Right cardiac atrium (tissue), 5 donors: ENCODE data around the gene STX1A. TPM values are rescaled to one million over a fixed set of nuclear protein-coding genes. Genes with fewer than 3 reads are reported as not detected.

Experiments used
- ATAC-seq, 2 donors: fragments of 200-7000 bp; cut with Tn5 transposase; one replicate each; pipeline versions ENCODE4 v1.8.0 to v1.9.1; 2020; ENCODE audit warnings: moderate library complexity in 2 of 2, mild to moderate bottlenecking in 1 of 2
- DNase-seq, 3 donors: peaks; one replicate each; pipeline ENCODE4 v3.0.0-alpha.2; 2020
- H3K27ac ChIP-seq: one replicate; pipeline ENCODE4 v1.5.1; 2013; ENCODE audit warnings: mild to moderate bottlenecking, low read length, control low read depth, moderate library complexity
- H3K27me3 ChIP-seq: one replicate; pipeline ENCODE4 v1.6.1; 2013; ENCODE audit not compliant: control insufficient read depth, insufficient read depth
- H3K4me1 ChIP-seq: one replicate; pipeline ENCODE4 v1.6.1; 2013; ENCODE audit warnings: low read length; ENCODE audit not compliant: control insufficient read depth, insufficient read depth
- H3K4me3 ChIP-seq: one replicate; pipeline ENCODE4 v1.5.1; 2013; ENCODE audit warnings: low read length, control low read depth
- H3K9me3 ChIP-seq: one replicate; pipeline ENCODE4 v1.6.1; 2013; ENCODE audit warnings: low read length; ENCODE audit not compliant: control insufficient read depth
- WGBS: extraction: QIAGEN DNeasy Blood & Tissue Kit; methylation state at CpG from one replicate; pipeline ENCODE4 v1.1.7; 2013; 5-methylcytosine and 5-hydroxymethylcytosine counted together
- intact Hi-C, 4 donors: fragments of 100-400 bp; cut with DNase I; formaldehyde crosslinking; loops; one replicate each; pipeline versions ENCODE4 v1.11.0 to v1.14.0; 2022 to 2023
- long read RNA-seq, 4 donors: library from polyadenylated mRNA; unstranded; transcript quantifications; one replicate each; pipeline ENCODE4 v2.0.0, GENCODE V29; 2020 to 2021
- polyA plus RNA-seq: library from polyadenylated mRNA; stranded (reverse); fragments of 200-250 nt; gene quantifications from one replicate; pipeline ENCODE4 v1.2.3, GENCODE V29; 2013
- total RNA-seq, 4 donors: library from RNA; stranded (reverse); fragmentation: NEBNext Ultra II Directional; extraction: Animal tissue kit (Norgen Biotek cat#: 25700); gene quantifications; one replicate each; pipeline ENCODE4 v1.2.1, GENCODE V29; 2021
- donor health status: healthy with polysubstance abuse.
- donor health status: DM: no; HTN: yes; CAD: no.
- donor health status: DM: no; HTN: no; CAD: no.
- donor health status: DM: no; HTN: yes; CAD: no; lungs with severe emphysema.
- donor health status: DM: yes; HTN: yes; CAD: no.

STX1A gene
- total RNA-seq (1 to 10 TPM; 1.7 to 3.1 (median 2.3) TPM), polyA plus RNA-seq (1.8 TPM)
- long read RNA-seq, donor 1, partial matches to known transcripts = 2 of 5 reads
- long read RNA-seq, donor 1, other reads (novel, unspliced or antisense) = 3 of 5 reads
- long read RNA-seq, donor 2, partial matches to known transcripts = 1 of 3 reads
- long read RNA-seq, donor 2, other reads (novel, unspliced or antisense) = 2 of 3 reads
- long read RNA-seq, donor 3 = 0 reads
- long read RNA-seq, donor 4, partial matches to known transcripts = 0 of 2 reads
- long read RNA-seq, donor 4, other reads (novel, unspliced or antisense) = 2 of 2 reads

DNA sequence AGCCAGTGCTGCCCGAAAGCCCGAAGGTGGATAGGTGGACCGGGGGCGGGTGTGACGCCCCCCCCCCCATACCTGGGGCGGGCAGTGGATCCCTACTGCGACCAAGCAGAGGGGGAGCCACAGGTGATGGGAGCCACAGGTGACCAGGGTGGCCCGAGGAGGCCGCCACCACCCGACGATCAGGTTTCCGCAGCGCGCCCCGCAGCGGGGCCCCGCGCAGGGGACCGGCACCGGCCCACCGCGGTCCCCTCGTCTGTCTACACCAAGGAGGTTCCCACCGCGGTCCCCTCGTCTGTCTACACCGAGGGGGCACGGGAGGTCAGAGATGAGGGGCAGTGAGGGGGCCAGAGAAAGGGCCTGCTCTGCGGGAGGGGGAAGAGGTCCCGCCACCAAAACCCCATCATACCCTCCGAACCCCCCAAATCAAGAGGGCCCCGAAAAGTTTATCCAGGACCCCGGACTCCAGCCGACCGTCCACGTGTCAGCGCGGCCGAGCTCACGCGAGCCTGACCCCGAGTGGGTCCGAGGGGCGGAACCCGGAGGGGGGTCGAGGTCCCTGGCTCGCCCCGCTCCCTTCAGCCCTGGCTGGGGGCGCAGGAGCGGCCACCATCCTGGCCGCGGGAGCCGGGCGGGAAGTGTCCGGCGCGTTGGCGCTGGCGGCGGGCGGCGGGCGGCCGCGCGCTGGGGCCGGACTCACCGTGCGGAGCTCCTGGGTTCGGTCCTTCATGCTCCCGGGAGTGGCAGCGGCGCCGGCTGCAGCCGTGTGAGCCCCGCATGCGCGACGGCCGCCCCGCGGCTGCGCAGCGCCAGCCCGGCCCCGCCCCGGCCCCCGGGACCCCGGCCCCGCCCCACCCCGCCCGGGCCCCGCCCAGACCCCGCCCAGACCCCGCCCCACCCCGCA is at the start of gene STX1A:
Gene STX1A, minus strand, starts transcription at position 765 of the 901 bp plus-strand sequence. Its CDS starts 38 bp downstream, at position 727.
- DNase-seq (peak; percentile 77 to 91 (median 89)), ATAC-seq (peak; percentile 78 to 86)
- H3K4me1 ChIP-seq = no peaks in the 10 kb centered on the region
- no peaks in the 10 kb centered on the region for H3K9me3 ChIP-seq
- H3K4me3 ChIP-seq = peak within 1 kb of the TSS; percentile 83
- no peaks in the 10 kb centered on the region for H3K27me3 ChIP-seq
- WGBS = 1% methylated on average over 96 of the region's 96 CpGs
- intact Hi-C loops = no loop called here
- H3K27ac ChIP-seq = no peak within 1 kb of the TSS

DNA sequence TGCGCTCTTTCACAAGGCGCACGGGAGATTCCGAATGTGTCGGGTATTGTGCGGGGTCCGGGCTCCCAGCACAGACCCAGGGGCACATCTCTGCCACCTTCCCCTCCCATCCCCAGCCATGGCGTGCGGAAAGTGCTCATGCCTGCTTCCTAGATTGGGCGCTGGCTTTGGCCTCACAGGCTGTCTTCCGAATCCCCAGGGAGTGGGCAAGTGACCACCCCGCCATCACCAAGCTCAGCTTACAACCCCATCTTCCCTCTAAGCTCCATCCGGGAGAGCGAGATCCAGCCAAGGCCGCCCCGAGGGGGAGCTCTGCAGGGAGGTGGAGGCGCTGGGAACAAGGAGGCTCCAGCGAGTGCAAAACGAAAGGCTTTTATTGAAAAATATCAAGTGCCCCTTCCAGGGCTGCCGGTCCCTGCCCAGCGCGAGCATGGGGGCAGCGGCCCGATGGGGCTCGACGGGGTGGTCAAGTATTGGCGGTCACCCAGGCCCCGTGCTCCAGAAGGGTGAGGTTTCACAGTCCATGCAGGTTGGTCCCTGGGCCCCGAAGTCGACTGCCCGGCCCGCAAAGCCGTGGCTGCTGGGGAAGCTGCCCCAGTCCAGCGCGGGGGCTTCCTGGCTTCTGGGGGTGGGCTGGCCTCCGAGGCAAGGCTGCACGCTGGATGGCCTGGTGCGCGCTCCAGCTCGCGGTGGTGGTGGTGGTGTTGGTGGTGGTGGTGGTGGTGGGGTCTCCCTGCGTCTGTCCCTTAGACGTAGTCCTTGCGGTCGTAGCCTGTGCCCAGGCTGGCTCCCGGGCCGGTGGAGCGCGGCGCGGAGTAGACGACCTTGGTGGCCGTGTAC is 49.4 kb upstream of the STX1A start:
- Histone ChIP-seq H3K4me3 (no peak overlapping the region), H3K9me3 (no peaks in the 10 kb centered on the region), H3K27ac (no peak overlapping the region), H3K27me3 (no peaks in the 10 kb centered on the region), H3K4me1 (no peaks in the 10 kb centered on the region)
- ATAC-seq = no peak
- 26% methylated on average over 53 of the region's 53 CpGs for WGBS
- no peak for DNase-seq
- intact Hi-C loops = no loop called here

DNA sequence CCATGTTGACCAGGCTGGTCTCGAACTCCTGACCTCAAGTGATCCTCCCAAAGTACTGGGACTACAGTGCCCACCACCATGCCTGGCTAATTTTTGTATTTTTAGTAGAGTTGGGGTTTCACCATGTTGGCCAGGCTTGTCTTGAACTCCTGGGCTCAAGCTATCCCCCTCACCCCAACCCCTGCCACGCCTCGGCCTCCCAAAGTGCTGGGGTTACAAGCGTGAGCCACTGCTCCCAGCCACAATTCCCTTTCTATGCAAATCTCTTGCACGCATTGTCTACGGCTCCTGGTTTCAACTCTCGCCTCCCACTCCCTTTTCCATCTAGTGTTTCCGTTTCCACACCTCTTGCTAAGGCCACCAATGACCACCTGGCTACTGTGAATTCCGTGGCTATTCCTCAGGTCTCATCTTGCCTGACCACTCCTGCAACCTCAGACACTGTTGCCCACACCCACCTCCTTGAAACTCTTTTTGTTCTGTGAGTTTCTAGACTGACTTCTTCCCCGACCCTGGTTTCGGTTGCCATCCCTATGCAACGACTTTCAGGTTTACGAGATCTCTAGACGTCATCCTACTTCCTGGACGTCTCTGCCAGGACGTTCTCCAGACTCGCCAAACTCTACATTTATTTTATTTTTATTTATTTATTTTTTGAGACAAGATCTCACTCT is 47.2 kb upstream of the STX1A start:
- no peak for DNase-seq
- no peak overlapping the region for H3K27ac ChIP-seq
- intact Hi-C loops = no loop called here
- 82% methylated on average over 17 of the region's 17 CpGs for WGBS
- no peak for ATAC-seq
- no peaks in the 10 kb centered on the region for H3K9me3 ChIP-seq
- H3K4me1 ChIP-seq = no peaks in the 10 kb centered on the region
- H3K27me3 ChIP-seq = no peaks in the 10 kb centered on the region
- H3K4me3 ChIP-seq = no peak overlapping the region

DNA sequence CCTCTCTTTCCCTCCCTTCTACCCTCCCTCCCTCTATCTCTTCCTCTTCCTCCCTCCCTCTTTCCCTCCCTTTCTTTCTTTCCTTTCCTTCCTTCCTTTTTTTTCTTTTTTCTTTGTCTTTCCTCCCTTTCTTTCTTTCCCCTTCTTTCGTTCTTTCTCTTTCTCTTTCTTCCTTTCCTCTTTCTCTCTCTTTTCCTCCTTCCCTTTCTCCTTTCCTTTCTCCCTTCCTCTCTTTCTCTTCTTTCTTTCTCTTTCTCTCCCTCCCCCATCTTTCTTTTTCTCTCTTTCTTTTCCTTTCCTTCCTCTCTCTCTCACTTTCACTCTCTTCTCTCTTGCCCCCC is 43.2 kb upstream of the STX1A start:
- WGBS = 67% methylated on average over 1 of the region's 1 CpG

DNA sequence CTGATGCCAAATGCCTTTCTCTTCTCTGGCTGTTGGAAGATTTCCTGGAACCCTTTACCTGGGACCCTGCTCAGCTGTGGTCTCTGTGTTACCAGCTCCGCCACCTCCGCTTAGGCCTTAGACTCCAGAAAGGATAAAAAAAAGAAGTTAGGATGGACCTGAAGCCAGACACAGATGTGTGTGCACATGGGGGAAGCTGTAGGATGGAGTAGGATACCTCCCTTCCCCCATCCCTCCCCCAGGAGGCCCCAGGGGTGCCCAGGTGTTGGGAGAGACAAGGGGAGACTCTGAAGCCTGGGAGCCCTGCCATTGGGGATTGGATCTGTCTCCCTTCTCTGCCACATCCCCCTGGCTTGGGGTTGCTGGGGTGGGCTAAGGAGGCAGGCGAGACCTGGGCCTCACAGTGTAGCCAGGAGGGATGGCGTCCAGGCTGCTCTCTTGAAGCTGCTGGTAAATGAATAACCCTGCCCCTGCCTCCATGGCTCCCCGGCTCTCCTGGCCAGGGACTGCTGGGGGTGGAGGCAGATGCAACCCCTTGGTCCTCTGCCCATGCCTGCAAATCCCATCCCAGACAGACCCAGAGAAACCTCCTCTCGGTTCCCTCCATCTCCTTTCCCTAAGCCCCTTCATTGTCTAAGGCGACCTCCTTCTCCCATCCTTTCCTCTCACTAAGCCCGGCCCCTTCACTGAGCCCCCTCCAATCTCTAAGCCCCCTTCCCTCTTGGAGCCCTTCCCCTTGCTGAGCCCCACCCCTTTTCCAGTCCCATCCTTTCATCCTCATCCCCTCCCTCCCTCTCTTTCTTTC is 42.6 kb upstream of the STX1A start:
- Histone ChIP-seq H3K4me1 (no peaks in the 10 kb centered on the region), H3K9me3 (no peaks in the 10 kb centered on the region), H3K27me3 (no peaks in the 10 kb centered on the region), H3K4me3 (no peak overlapping the region), H3K27ac (no peak overlapping the region)
- peak in 1 of 2 donors; percentile 36 for ATAC-seq
- whole genome bisulfite sequencing = 56% methylated on average over 8 of the region's 8 CpGs
- DNase-seq = no peak
- intact Hi-C loops = no loop called here

More for the DNA sequence above, 43.2 kb upstream of the STX1A start:
- Histone ChIP-seq H3K4me3 (no peak overlapping the region), H3K9me3 (no peaks in the 10 kb centered on the region), H3K4me1 (no peaks in the 10 kb centered on the region), H3K27me3 (no peaks in the 10 kb centered on the region), H3K27ac (no peak overlapping the region)
- DNase-seq (no peak), ATAC-seq (no peak)
- intact Hi-C loops = no loop called here

DNA sequence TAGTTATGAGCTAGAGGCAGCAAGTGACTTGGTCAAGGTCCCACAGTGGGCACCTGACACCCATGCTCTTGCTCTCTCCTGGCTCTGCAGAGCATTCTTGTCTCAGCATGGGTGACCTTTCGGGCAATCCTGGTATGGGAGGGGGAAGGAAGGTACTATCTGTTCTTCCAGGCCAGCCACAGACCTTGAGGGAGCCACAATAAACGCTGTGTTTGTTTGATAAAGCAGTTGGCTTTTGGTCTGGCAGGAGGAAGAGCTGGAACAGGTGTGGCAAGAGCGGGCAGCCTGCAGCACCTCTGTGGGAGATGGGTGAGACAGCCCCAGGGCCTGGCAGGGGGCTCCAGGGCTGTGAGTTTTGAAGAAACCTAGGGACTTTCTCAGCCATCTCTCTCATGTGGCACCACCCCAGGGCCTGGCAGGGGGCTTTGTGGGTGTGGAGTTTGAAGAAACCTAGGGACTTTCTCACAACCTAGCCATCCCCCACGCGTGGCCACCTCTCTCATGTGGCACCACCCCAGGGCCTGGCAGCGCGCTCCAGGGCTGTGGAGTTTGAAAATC is 39.2 kb upstream of the STX1A start:
- H3K27ac ChIP-seq = no peak overlapping the region
- 89% methylated on average over 7 of the region's 7 CpGs for WGBS
- H3K4me1 ChIP-seq = no peaks in the 10 kb centered on the region
- no peaks in the 10 kb centered on the region for H3K27me3 ChIP-seq
- ATAC-seq (no peak), DNase-seq (no peak)
- intact Hi-C loops = no loop called here
- H3K4me3 ChIP-seq = no peak overlapping the region
- no peaks in the 10 kb centered on the region for H3K9me3 ChIP-seq

DNA sequence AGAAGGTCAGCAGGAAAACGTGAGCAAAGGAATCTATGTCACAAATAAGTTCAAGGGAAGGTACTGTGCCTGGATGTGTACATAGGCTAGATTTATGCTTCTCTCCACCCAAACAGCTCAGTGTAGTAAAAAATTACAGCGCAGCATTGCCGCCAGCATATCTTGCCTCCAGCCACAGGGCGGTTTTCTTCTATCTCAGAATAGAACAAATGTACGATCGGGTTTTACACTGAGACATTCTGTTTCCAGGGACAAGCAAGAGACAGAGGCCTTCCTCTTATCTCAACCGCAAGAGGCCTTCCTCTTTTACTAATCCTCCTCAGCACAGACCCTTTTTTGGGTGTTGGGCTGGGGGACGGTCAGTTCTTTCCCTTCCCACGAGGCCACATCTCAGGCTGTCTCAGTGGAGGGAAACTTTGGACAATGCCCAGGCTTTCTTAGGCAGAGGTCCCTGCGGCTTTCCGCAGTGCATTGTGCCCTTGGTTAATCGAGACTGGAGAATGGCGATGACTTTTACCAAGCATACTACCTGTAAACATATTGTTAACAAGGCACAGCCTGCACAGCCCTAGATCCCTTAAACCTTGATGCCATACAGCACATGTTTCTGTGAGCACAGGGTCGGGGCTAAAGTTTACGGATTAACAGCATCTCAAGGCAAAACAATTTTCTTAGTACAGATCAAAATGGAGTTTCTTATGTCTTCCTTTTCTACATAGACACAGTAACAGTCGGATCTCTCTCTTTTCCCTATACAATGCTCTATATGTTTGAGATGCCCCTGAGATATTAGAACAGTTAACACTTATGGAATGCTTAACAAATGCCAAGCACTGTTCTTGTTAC is 30.7 kb upstream of the STX1A start:
- H3K4me1 ChIP-seq = no peaks in the 10 kb centered on the region
- no peak for DNase-seq
- ATAC-seq = no peak
- no peak overlapping the region for H3K4me3 ChIP-seq
- intact Hi-C loops = no loop called here
- no peaks in the 10 kb centered on the region for H3K9me3 ChIP-seq
- H3K27me3 ChIP-seq = no peaks in the 10 kb centered on the region
- 68% methylated on average over 16 of the region's 16 CpGs for WGBS
- H3K27ac ChIP-seq = no peak overlapping the region

DNA sequence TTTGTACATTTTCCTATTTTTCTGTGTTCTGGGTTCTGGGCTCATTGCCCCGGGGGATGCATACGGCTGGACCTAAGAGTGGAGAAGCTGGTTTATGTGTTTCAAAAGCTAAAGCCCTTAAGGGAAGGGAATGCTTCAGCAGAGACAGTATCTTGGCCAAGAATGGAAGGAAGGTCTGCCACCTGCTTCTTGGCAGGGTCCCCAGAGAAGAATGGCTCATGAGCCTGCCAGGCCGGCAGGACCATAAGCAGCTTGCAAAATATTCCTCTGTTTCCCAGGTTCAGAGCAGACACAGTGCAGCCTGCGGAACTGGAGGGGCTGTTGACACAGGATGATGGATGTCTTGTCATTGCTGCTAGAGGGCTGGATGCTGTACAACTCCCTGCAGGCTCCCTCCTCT is 26.9 kb upstream of the STX1A start:
- no peak for DNase-seq
- Histone ChIP-seq H3K4me1 (peaks cover 5% of the 10 kb centered on the region), H3K27me3 (no peaks in the 10 kb centered on the region), H3K4me3 (no peak overlapping the region), H3K9me3 (no peaks in the 10 kb centered on the region), H3K27ac (no peak overlapping the region)
- 64% methylated on average over 4 of the region's 4 CpGs for WGBS
- intact Hi-C loops = no loop called here
- no peak for ATAC-seq
